H1 (cell line): ENCODE measurements around the gene MAP6D1.

Experiments used
- EP300 ChIP-seq, 2 experiments: IDR thresholded peaks; 1 replicate in 1 of 2; 2 replicates in 1 of 2; pipeline ENCODE4 v1.6.1; 2011 to 2012; ENCODE audit warnings: low read depth in 2 of 2, low read length in 2 of 2, mild to moderate bottlenecking in 2 of 2, borderline replicate concordance in 1 of 2, inconsistent platforms in 1 of 2, moderate library complexity in 1 of 2
- KDM5A ChIP-seq: fragments of 200-600 bp; IDR thresholded peaks from 2 replicates; pipeline ENCODE4 v1.7.1; 2012; ENCODE audit warnings: mild to moderate bottlenecking, low read length, inconsistent platforms, mixed read lengths
- RBBP5 ChIP-seq: IDR thresholded peaks from 2 replicates; pipeline ENCODE4 v1.7.1; 2012; ENCODE audit warnings: low read depth, mild to moderate bottlenecking, inconsistent platforms, low read length, moderate library complexity, borderline replicate concordance
- SP1 ChIP-seq: IDR thresholded peaks from 2 replicates; pipeline ENCODE4 v1.6.1; 2011; ENCODE audit warnings: low read depth, low read length
- TAF1 ChIP-seq: IDR thresholded peaks from 2 replicates; pipeline ENCODE4 v1.6.1; 2011; ENCODE audit warnings: mild to moderate bottlenecking, low read depth, low read length
- TEAD4 ChIP-seq: IDR thresholded peaks from 2 replicates; pipeline ENCODE4 v1.6.1; 2012; ENCODE audit warnings: low read depth, low read length, inconsistent platforms, mixed read lengths
- TF ChIP-seq, protein P1 (sequence below), 3 experiments: IDR thresholded peaks; 1 replicate in 2 of 3; 2 replicates in 1 of 3; pipeline versions ENCODE4 v1.5.1 to v1.6.1; 2011; ENCODE audit warnings: low read length in 3 of 3, mild to moderate bottlenecking in 3 of 3, inconsistent platforms in 2 of 3, low read depth in 1 of 3, moderate library complexity in 1 of 3; ENCODE audit not compliant: insufficient read depth in 1 of 3; ENCODE audit errors: control extremely low read depth in 1 of 3
- TF ChIP-seq, protein P2 (sequence below): IDR thresholded peaks from 2 replicates; pipeline ENCODE4 v1.6.1; 2012; ENCODE audit warnings: inconsistent platforms

DNA sequence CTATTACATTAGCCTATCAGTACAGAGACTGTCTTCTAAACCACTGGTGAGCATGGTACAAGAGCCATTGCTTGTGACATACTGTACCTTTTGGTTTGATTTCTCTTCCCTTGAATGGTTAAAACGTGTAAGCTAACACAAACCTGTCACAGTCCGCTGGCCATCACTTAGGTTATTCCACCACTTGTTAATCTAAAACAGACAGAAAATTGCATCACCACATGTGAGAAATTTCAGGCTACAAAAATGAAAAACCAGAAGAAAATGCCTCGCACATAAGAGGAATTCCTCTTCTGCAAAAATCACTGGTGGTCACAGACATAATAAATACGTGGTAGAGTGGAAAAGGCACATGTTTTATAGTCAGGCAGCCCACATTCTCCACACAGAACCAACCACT, 37.2 kb upstream of the MAP6D1 start:
- TF ChIP-seq RBBP5 = no peak
- TF ChIP-seq, protein P1, sequence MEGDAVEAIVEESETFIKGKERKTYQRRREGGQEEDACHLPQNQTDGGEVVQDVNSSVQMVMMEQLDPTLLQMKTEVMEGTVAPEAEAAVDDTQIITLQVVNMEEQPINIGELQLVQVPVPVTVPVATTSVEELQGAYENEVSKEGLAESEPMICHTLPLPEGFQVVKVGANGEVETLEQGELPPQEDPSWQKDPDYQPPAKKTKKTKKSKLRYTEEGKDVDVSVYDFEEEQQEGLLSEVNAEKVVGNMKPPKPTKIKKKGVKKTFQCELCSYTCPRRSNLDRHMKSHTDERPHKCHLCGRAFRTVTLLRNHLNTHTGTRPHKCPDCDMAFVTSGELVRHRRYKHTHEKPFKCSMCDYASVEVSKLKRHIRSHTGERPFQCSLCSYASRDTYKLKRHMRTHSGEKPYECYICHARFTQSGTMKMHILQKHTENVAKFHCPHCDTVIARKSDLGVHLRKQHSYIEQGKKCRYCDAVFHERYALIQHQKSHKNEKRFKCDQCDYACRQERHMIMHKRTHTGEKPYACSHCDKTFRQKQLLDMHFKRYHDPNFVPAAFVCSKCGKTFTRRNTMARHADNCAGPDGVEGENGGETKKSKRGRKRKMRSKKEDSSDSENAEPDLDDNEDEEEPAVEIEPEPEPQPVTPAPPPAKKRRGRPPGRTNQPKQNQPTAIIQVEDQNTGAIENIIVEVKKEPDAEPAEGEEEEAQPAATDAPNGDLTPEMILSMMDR (IDR thresholded peaks at IDR 0.05; ENCODE audit: control extremely low read depth in 1 of 3, insufficient read depth in 1 of 3, low read depth in 1 of 3, low read length in 3 of 3) = no peak
- TF ChIP-seq TEAD4 = no peak
- TF ChIP-seq, protein P2, sequence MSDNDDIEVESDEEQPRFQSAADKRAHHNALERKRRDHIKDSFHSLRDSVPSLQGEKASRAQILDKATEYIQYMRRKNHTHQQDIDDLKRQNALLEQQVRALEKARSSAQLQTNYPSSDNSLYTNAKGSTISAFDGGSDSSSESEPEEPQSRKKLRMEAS = no peak
- TF ChIP-seq KDM5A = no peak
- no peak for TF ChIP-seq EP300 (IDR thresholded peaks at IDR 0.05; ENCODE audit: borderline replicate concordance in 1 of 2, low read depth in 2 of 2, low read length in 2 of 2)
- TF ChIP-seq TAF1 = no peak
- no peak for TF ChIP-seq SP1
